HG02938 (cell line): Measurements from ENCODE around the gene BRIX1.

ENCODE experiments used
- ATAC-seq: cut with Tn5 transposase; IDR thresholded peaks from one replicate; pipeline ENCODE4 v1.9.1; 2021; ENCODE audit warnings: mild to moderate bottlenecking, moderate library complexity; ENCODE audit not compliant: unreplicated experiment

The BRIX1 gene

GRCh38 chr5:34915139-34915855 is at the start of gene BRIX1, which contains the start of gene RAD1:
Gene BRIX1 (plus strand): TSS chr5:34915711. CDS start chr5:34915739, 28 bp downstream.
Gene RAD1 (minus strand): TSS chr5:34915504. CDS start chr5:34914892, 612 bp downstream.
- ATAC-seq: peak; percentile 95

DNA sequence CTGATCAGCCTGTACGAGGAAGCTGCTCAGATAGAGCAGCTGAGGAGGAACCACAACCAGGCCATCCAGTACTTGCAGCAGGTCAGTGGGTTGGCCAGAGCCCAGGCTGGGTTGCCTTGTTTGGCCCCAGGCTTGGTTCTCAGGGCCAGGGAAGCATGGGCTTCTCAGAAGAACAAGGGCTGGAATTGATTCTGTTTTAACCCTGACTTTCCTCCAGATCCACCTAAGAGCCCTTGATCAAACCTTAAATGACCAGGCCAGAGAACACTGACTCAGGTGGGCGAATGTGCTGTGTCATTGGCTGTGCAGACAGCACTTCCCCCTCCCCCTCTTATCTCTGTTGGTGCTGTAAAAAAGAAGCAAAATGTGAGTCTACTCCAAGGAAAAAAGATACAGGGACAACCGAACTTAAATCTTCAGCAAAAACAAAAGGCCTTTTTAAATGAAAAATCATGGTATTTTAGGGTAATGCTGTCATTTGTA is 48.5 kb upstream of the BRIX1 start:
- no peak for ATAC-seq

DNA sequence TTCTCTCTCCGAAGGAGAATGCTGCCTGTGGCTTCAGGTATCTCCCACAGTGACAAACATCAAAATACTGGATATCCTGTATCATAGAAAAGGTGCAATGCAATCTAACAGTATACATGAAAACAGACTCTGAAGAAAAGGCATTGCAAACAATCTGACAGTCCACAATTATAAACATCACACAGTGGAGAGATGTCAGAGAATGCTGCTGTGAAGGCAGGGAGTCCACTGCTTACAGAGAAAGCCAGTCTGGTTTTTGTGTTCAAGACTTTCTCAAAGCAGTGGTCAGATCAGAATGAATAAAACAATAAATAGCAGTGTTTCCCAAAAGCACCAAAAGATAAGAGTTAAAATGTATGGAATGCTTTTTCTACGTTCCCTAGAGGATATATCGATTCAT is 47.9 kb upstream of the BRIX1 start:
- ATAC-seq: no peak

GRCh38 chr5:34868791-34869190 is 46.7 kb upstream of the BRIX1 start:
- no peak for ATAC-seq

GRCh38 chr5:34869256-34869655 is 46.3 kb upstream of the BRIX1 start:
- ATAC-seq: no peak

GRCh38 chr5:34870382-34870781 is 45.1 kb upstream of the BRIX1 start:
- ATAC-seq: no peak

- ATAC-seq: no peak
Observed at GRCh38 chr5:34876275-34876674, 39.2 kb upstream of the BRIX1 start.

- ATAC-seq: no peak
Observed at GRCh38 chr5:34881246-34881645, 34.3 kb upstream of the BRIX1 start.

DNA sequence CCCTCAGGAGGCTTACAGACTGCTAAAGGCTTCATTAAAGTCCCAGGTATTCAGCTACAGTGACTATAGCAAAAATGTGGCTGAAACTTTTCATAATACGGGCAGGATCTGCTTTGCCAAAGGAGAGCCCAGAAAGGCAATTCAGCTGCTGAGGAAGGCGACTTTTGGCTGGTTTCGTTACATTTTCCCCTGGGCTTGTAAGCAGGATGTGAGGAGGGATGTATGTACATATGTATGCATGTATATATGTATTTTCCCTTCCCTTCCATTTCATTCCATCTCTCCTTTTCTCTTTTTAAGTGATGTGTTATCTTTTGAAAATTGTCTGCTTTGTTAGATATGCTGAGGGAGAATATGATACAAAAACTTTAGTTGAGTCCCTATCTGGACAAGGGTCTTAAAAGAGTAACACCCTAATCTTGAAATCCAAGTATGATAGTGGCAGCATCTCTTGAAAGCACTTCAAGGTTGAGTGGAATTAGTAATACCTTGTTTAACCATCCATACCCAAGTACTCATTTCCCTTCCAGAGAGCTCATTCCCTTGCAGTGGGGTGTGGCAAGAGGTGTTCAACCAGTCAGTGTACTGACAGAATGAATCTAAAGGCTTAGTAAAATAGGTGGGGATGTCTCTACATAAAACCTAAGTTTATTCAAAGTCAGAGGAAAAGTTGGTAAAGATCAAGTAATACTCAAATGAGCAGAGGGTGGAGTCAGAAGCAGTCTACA is 29.0 kb upstream of the BRIX1 start:
- ATAC-seq: no peak

GRCh38 chr5:34889394-34889793 is 26.1 kb upstream of the BRIX1 start:
- ATAC-seq: no peak

DNA sequence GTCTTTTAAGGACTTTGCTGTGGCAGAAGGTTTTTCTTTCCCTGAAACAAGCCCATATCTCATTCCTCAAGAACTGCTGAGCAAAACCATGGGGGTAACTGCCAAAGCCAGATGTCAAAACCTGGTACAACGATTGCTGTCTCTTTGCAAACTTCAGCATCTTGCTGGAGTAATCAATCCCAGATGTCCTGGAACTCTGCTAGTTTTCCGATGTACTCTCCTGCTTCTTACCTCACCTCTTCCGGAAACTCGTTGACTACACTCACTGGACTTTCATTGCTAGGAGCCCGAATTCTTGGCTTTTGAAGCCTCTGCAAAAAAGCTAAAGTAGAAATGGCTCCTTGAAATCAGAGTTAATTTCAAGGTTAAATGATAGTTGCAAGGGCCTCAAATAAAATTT is 23.5 kb upstream of the BRIX1 start:
- no peak for ATAC-seq

GRCh38 chr5:34892414-34892813 is 23.1 kb upstream of the BRIX1 start:
- ATAC-seq: no peak

- no peak for ATAC-seq
Observed at GRCh38 chr5:34894716-34895115, 20.8 kb upstream of the BRIX1 start.

DNA sequence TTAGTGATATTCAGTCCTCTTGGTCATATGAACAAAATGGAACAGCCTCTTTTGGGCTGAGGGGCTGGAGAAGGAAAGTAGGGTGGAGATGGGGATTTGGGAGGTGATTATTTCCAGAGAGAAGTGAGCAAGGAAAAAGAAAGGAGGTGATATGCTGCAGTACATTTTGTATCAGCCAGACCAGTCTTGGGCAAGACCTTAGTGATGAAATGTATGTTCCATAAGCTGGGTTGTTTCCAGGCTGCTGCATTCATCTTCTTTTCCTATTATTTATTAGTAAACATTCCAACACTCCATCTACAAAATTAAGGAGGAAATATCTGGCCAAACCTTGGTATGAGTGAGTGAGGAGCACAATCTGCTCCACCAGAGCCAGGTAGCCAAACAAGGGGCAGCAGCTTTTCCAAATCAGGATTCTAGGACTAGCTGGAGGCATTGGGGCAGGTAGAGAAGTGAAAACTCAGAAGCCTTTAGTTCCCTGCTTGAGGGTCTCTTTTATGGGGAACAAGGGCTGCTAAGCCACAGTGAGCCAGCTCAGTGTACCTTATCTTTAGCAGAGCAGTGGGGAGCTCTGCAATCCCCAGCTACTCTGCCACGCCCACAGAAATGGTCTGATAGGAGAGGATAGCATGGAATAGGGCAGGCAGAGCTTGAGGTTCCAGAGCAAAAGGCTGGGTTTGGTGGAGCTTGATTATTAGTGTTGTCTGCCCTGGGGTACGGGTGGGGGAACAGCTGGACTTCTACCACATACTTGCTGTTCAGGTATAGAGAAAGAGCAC is 19.7 kb upstream of the BRIX1 start:
- ATAC-seq: no peak

GRCh38 chr5:34897646-34898045 is 17.9 kb upstream of the BRIX1 start:
- no peak for ATAC-seq

GRCh38 chr5:34898258-34898895 is 17.1 kb upstream of the BRIX1 start:
- peak; percentile 87 for ATAC-seq

GRCh38 chr5:34899066-34899465 is 16.4 kb upstream of the BRIX1 start:
- ATAC-seq: no peak

GRCh38 chr5:34900652-34901051 is 14.9 kb upstream of the BRIX1 start:
- ATAC-seq: no peak

DNA sequence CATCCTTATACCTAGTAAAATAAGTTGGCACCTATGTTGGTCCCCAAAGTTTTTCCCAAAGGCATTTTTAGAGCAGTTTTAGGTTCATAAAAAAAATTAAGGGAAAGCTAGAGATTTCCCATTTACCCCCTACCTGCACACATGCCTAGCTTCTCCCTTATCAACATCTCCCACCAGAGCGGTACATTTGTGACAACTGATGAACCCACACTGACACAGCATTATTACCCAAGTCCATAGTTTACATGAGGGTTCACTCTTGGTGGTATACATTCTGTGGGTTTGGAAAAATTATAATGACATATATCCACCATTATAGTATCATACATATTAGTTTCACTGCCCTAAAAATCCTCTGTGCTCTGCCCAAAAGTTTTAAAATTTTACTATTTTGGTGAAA is 12.3 kb upstream of the BRIX1 start:
- ATAC-seq: no peak

- ATAC-seq: no peak
Observed at GRCh38 chr5:34905564-34905963, 9.9 kb upstream of the BRIX1 start.

DNA sequence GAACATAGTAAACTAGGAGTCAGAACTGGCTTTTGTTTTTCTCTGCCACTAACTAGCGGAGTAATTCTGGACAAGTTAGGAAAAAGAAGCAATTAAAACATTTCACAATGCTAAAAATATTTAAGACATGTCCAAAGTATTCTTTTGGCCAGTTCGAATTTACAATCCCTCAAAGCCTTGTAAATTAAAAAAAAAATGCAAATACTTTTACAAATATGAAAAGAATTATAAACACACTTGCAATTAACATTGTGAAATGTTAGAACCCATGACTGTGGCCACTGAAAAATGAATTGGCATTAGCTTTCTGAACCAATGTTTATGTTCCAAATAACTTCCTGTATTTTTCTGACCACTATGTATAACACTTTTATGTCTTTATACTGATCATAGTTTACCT is 2.4 kb upstream of the BRIX1 start:
- no peak for ATAC-seq
